HepG2 (cell line): ENCODE data around the gene ALKBH5. TPM values are rescaled to one million over a fixed set of nuclear protein-coding genes. Genes with fewer than 3 reads are reported as not detected.
A peak's percentile ranks its signal among the peaks of the same experiment; 100 is the strongest.

ENCODE experiments used
- ATF7 ChIP-seq, 2 experiments: fragments of 450-650 bp in 1 of 2; sonication (generic) in 1 of 2; formaldehyde crosslinking in 1 of 2; IDR thresholded peaks; 2 replicates each; pipeline versions ENCODE4 v1.4.0 to v1.6.1; 2016 to 2020; ENCODE audit warnings: antibody characterized with exemption in 1 of 2, mild to moderate bottlenecking in 1 of 2, missing genetic modification reagents in 1 of 2
- BORCS8-MEF2B ChIP-seq: sonication (generic); formaldehyde crosslinking; IDR thresholded peaks from 2 replicates; pipeline ENCODE4 v1.8.0; 2022; ENCODE audit warnings: mild to moderate bottlenecking, missing genetic modification reagents
- CBX2 ChIP-seq, 2 experiments: fragments of 200-600 bp in 1 of 2; sonication (generic); formaldehyde crosslinking in 1 of 2; IDR thresholded peaks; 2 replicates each; pipeline versions ENCODE4 v1.7.0 to v1.8.1; 2018 to 2022; ENCODE audit warnings: low read depth in 2 of 2, low read length in 1 of 2, mild to moderate bottlenecking in 1 of 2, missing genetic modification reagents in 1 of 2
- CSRNP1 ChIP-seq: sonication (generic); formaldehyde crosslinking; IDR thresholded peaks from 2 replicates; pipeline ENCODE4 v1.8.1; 2023; ENCODE audit warnings: mild to moderate bottlenecking, missing genetic modification reagents
- DMTF1 ChIP-seq: sonication (generic); formaldehyde crosslinking; IDR thresholded peaks from 2 replicates; pipeline ENCODE4 v1.4.0; 2020; ENCODE audit warnings: mild to moderate bottlenecking, missing genetic modification reagents
- HNRNPL ChIP-seq: fragments of 200-400 bp; formaldehyde crosslinking; IDR thresholded peaks from 2 replicates; pipeline ENCODE4 v1.6.1; 2017; ENCODE audit warnings: mild to moderate bottlenecking, low read depth, low read length
- MAF1 ChIP-seq: sonication (generic); formaldehyde crosslinking; IDR thresholded peaks from 2 replicates; pipeline ENCODE4 v1.5.0; 2020; ENCODE audit warnings: missing genetic modification reagents, borderline replicate concordance
- PAX8 ChIP-seq: sonication (generic); formaldehyde crosslinking; IDR thresholded peaks from 2 replicates; pipeline ENCODE4 v1.8.0; 2022; ENCODE audit warnings: mild to moderate bottlenecking, missing genetic modification reagents, borderline replicate concordance
- SALL2 ChIP-seq: sonication (generic); formaldehyde crosslinking; IDR thresholded peaks from 2 replicates; pipeline ENCODE4 v1.8.1; 2023; ENCODE audit warnings: mild to moderate bottlenecking, missing genetic modification reagents, inconsistent platforms
- SOX5 ChIP-seq: IDR thresholded peaks from 2 replicates; pipeline ENCODE4 v1.6.1; 2016; ENCODE audit warnings: borderline replicate concordance
- TBL1XR1 ChIP-seq: fragments of 150-350 bp; IDR thresholded peaks from 2 replicates; pipeline ENCODE4 v1.6.1; 2014; ENCODE audit warnings: borderline replicate concordance, low read length; ENCODE audit not compliant: partially characterized antibody
- ZBTB25 ChIP-seq: IDR thresholded peaks from 2 replicates; pipeline ENCODE4 v1.6.1; 2018; ENCODE audit warnings: missing genetic modification reagents
- ZNF296 ChIP-seq: sonication (generic); formaldehyde crosslinking; conservative IDR thresholded peaks from 2 replicates; pipeline ENCODE4 v1.5.0; 2020; ENCODE audit warnings: mild to moderate bottlenecking, missing genetic modification reagents
- ZSCAN20 ChIP-seq: sonication (generic); formaldehyde crosslinking; IDR thresholded peaks from 2 replicates; pipeline ENCODE4 v1.4.0; 2020; ENCODE audit warnings: missing genetic modification reagents, mild to moderate bottlenecking, borderline replicate concordance
- ZSCAN9 ChIP-seq: IDR thresholded peaks from 2 replicates; pipeline ENCODE4 v1.6.1; 2016; ENCODE audit warnings: borderline replicate concordance
- ZUFSP ChIP-seq: sonication (generic); formaldehyde crosslinking; IDR thresholded peaks from 2 replicates; pipeline ENCODE4 v1.9.0; 2021; ENCODE audit warnings: missing genetic modification reagents, mild to moderate bottlenecking, borderline replicate concordance
- polyA plus RNA-seq, 8 experiments: library from polyadenylated mRNA; depleted of rRNA in 3 of 8; stranded (reverse) in 7 of 8; unstranded in 1 of 8; fragments of >200 nt; fragmentation: Illumina TruSeq in 4 of 8; extraction: Trizol in 4 of 8; gene quantifications; 2 replicates each; pipeline versions ENCODE4 v1.2.1 to v1.2.3, GENCODE V29; 2011 to 2016; ENCODE audit warnings: low read depth in 4 of 8, missing spikeins in 1 of 8, mixed read lengths in 1 of 8; ENCODE audit not compliant: insufficient read depth in 1 of 8
- total RNA-seq, 5 experiments: library from RNA; depleted of rRNA; stranded (reverse); fragments of >200 nt; fragmentation: Illumina TruSeq; extraction: Trizol; gene quantifications; 2 replicates each; pipeline ENCODE4 v1.2.3, GENCODE V29; 2016; ENCODE audit warnings: low read depth in 1 of 5
- TF ChIP-seq, protein P1 (sequence below): sonication (generic); formaldehyde crosslinking; conservative IDR thresholded peaks from 2 replicates; pipeline ENCODE4 v1.8.0; 2022; ENCODE audit warnings: low read depth, missing genetic modification reagents

Gene ALKBH5
- total and polyA plus RNA-seq, 2 of the 13 experiments (the other 11 are each of a cell fraction or from before 2014, with no cell fraction given) = 68.9 to 76.9 TPM

DNA sequence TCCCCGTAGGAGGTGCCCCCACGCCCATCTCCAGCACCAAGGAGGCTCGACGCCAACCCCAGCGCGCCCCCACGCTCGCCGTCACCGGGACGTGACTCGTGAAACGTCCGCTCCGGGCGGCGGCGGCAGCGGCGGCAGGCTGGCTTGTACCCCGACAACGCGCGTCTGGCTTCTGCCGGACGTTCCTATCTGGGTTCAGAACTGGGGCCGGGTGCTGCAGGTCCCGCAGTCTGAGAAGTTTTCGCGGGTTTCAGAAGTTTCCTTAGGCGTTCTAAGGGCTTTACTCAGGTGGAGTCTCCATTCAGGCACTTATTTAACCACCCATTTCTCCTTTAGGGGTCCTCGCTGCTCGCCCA, 672 bp upstream of the ALKBH5 start (continued):
- TF ChIP-seq HNRNPL (0 out of 2 replicates have a peak, but pooled peaks have one; percentile 7), CBX2 (IDR thresholded peaks at IDR 0.05; ENCODE audit: low read depth, low read length) (no peak), CBX2 (CRISPR knock-in tag; IDR thresholded peaks at IDR 0.05; ENCODE audit: low read depth) (no peak), MAF1 (CRISPR knock-in tag) (0 out of 2 replicates have a peak, but pooled peaks have one; percentile 30), ZSCAN20 (no peak), SALL2 (CRISPR knock-in tag) (peak; percentile 36; the same call in 1 of the 2 replicates), TBL1XR1 (no peak), CSRNP1 (CRISPR knock-in tag) (peak; percentile 75), PAX8 (CRISPR knock-in tag) (no peak), DMTF1 (CRISPR knock-in tag) (no peak), ZBTB25 (CRISPR knock-in tag) (peak; percentile 89; the same call in 1 of the 2 replicates), ZSCAN9 (CRISPR knock-in tag) (no peak), BORCS8-MEF2B (CRISPR knock-in tag) (no peak; the same call in 1 of the 2 replicates), SOX5 (no peak), ATF7 (IDR thresholded peaks at IDR 0.05) (no peak), ATF7 (CRISPR knock-in tag; IDR thresholded peaks at IDR 0.05) (no peak; the same call in 1 of the 2 replicates), ZNF296 (no peak), ZUFSP (CRISPR knock-in tag) (no peak)
- TF ChIP-seq, protein P1, sequence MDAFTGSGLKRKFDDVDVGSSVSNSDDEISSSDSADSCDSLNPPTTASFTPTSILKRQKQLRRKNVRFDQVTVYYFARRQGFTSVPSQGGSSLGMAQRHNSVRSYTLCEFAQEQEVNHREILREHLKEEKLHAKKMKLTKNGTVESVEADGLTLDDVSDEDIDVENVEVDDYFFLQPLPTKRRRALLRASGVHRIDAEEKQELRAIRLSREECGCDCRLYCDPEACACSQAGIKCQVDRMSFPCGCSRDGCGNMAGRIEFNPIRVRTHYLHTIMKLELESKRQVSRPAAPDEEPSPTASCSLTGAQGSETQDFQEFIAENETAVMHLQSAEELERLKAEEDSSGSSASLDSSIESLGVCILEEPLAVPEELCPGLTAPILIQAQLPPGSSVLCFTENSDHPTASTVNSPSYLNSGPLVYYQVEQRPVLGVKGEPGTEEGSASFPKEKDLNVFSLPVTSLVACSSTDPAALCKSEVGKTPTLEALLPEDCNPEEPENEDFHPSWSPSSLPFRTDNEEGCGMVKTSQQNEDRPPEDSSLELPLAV (CRISPR knock-in tag) = no peak
